ENCODE measurements around the gene OR51G2. TPM values are rescaled to one million over a fixed set of nuclear protein-coding genes. Genes with fewer than 3 reads are reported as not detected.

OR51G2 gene
- total RNA-seq, 2 donors from 2014 or later = not detected

DNA sequence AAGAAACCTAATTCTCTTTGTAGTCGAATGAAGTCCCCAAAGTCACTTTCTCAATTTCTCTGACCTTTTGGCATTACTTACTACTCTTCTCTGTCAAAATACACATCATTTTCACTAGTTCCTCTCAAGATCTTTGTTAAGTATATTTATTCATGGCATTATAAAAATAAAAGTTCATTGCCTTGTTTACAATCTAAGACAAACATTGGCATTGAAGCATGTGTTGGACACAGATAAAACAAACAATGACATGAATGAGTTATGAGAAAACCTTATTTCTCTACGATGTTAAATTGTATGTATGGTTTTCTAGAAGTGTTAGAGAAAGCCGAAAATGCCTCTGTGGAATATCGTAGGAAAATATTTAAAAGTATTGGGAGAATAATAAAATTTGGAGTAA, 13.6 kb upstream of the OR51G2 start:
- Histone ChIP-seq H3K4me3 (ENCODE audit: low read length) (no peak overlapping the region), H3K27me3 (ENCODE audit: control insufficient read depth, insufficient read depth, low read length, poor library complexity, severe bottlenecking) (peaks cover 5% of the 10 kb centered on the region), H3K36me3 (ENCODE audit: control insufficient read depth, insufficient read depth, low read length) (no peaks in the 10 kb centered on the region), H3K4me1 (ENCODE audit: control insufficient read depth, insufficient read depth, low read length) (no peaks in the 10 kb centered on the region), H3K9ac (ENCODE audit: extremely low read depth, low read length, poor library complexity, severe bottlenecking) (no peak overlapping the region), H3K9me3 (ENCODE audit: control insufficient read depth, low read length) (no peaks in the 10 kb centered on the region), H3K27ac (ENCODE audit: low read depth, low read length) (no peak overlapping the region)
- Mint-ChIP-seq H3K9me3 (no peaks in the 10 kb centered on the region), H3K27me3 (ENCODE audit: insufficient read depth) (peaks cover 1% of the 10 kb centered on the region), H3K27ac (no peak overlapping the region), H3K36me3 (ENCODE audit: low read depth) (no peaks in the 10 kb centered on the region), H3K4me1 (no peaks in the 10 kb centered on the region), H3K4me3 (no peak overlapping the region)
- no peak for DNase-seq
- TF ChIP-seq, protein P1, sequence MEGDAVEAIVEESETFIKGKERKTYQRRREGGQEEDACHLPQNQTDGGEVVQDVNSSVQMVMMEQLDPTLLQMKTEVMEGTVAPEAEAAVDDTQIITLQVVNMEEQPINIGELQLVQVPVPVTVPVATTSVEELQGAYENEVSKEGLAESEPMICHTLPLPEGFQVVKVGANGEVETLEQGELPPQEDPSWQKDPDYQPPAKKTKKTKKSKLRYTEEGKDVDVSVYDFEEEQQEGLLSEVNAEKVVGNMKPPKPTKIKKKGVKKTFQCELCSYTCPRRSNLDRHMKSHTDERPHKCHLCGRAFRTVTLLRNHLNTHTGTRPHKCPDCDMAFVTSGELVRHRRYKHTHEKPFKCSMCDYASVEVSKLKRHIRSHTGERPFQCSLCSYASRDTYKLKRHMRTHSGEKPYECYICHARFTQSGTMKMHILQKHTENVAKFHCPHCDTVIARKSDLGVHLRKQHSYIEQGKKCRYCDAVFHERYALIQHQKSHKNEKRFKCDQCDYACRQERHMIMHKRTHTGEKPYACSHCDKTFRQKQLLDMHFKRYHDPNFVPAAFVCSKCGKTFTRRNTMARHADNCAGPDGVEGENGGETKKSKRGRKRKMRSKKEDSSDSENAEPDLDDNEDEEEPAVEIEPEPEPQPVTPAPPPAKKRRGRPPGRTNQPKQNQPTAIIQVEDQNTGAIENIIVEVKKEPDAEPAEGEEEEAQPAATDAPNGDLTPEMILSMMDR (conservative IDR thresholded peaks at IDR 0.05) = no peak
- 93 to 100% methylated on average over 4 of the region's 4 CpGs for WGBS, 2 experiments (ENCODE audit: insufficient coverage in 1 of 2, insufficient read length in 1 of 2)

DNA sequence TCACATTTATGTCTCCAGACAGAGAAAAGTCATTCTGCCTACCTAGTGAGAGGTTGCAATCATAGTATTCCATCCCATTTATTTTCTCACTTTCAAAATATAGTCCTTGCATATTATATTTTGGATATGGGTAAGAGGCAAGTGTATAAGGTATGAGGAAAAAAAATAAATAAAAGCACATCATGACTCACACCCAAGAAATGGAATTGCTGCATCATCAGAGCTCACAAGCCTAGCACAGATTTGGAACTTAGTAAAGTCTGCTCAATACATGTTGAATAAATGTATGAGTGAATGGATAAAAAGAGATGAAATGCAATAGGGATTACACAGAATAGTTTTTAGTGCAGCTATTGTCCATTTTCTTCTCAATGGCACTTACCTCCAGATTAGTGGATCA, 7.5 kb upstream of the OR51G2 start:
- Histone ChIP-seq H3K27me3 (ENCODE audit: control insufficient read depth, insufficient read depth, low read length, poor library complexity, severe bottlenecking) (no peaks in the 10 kb centered on the region), H3K4me1 (ENCODE audit: control insufficient read depth, insufficient read depth, low read length) (no peaks in the 10 kb centered on the region), H3K27ac (ENCODE audit: low read depth, low read length) (no peak overlapping the region), H3K4me3 (ENCODE audit: low read length) (no peak overlapping the region), H3K9ac (ENCODE audit: extremely low read depth, low read length, poor library complexity, severe bottlenecking) (no peak overlapping the region), H3K36me3 (ENCODE audit: control insufficient read depth, insufficient read depth, low read length) (no peaks in the 10 kb centered on the region), H3K9me3 (ENCODE audit: control insufficient read depth, low read length) (no peaks in the 10 kb centered on the region)
- H3K36me3 Mint-ChIP-seq (ENCODE audit: low read depth) = no peaks in the 10 kb centered on the region
- TF ChIP-seq, protein P1 (conservative IDR thresholded peaks at IDR 0.05) = no peak
- no peak overlapping the region for H3K27ac Mint-ChIP-seq
- no peak for DNase-seq
- H3K27me3 Mint-ChIP-seq (ENCODE audit: insufficient read depth) = peaks cover 13% of the 10 kb centered on the region
- no peak overlapping the region for H3K4me3 Mint-ChIP-seq
- H3K9me3 Mint-ChIP-seq = no peaks in the 10 kb centered on the region
- H3K4me1 Mint-ChIP-seq = no peaks in the 10 kb centered on the region

DNA sequence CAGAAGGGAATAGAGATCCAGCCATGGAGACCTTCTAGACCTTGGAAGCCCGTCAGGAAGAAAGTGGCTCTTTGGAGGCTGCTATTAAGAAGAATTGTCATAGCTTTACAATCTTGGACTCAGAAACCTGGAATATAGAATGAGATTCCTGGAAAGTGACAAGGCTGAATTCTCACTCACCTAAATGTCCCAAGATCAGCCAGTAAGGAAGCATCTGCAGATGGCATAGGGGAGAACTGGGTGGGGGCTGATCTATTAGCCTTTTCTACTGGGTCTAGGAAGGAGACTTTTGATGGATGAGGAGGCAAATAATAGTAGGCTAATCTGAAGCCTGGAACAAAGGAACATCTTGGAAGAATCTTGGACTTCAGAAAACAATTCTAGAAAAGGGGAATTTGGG, 5.1 kb upstream of the OR51G2 start, which contains the start of gene OR51G1:
TSS of gene OR51G1 (minus strand) at position 101 of the 400 bp plus-strand sequence. CDS start at position 101, 0 bp downstream.
- no peak for DNase-seq
- H3K4me3 ChIP-seq (ENCODE audit: low read length) = no peak within 1 kb of the TSS
- no peaks in the 10 kb centered on the region for H3K4me1 ChIP-seq (ENCODE audit: control insufficient read depth, insufficient read depth, low read length)
- peaks cover 13% of the 10 kb centered on the region for H3K27me3 Mint-ChIP-seq (ENCODE audit: insufficient read depth)
- no peaks in the 10 kb centered on the region for H3K36me3 ChIP-seq (ENCODE audit: control insufficient read depth, insufficient read depth, low read length)
- H3K27ac Mint-ChIP-seq = no peak within 1 kb of the TSS
- 63 to 84% methylated on average over 1 of the region's 1 CpG for WGBS, 2 experiments (ENCODE audit: insufficient coverage in 1 of 2, insufficient read length in 1 of 2)
- no peaks in the 10 kb centered on the region for H3K9me3 ChIP-seq (ENCODE audit: control insufficient read depth, low read length)
- no peaks in the 10 kb centered on the region for H3K36me3 Mint-ChIP-seq (ENCODE audit: low read depth)
- TF ChIP-seq, protein P1 (conservative IDR thresholded peaks at IDR 0.05) = no peak
- no peaks in the 10 kb centered on the region for H3K4me1 Mint-ChIP-seq
- H3K27me3 ChIP-seq (ENCODE audit: control insufficient read depth, insufficient read depth, low read length, poor library complexity, severe bottlenecking) = no peaks in the 10 kb centered on the region
- H3K27ac ChIP-seq (ENCODE audit: low read depth, low read length) = no peak within 1 kb of the TSS
- no peaks in the 10 kb centered on the region for H3K9me3 Mint-ChIP-seq
- no peak within 1 kb of the TSS for H3K9ac ChIP-seq (ENCODE audit: extremely low read depth, low read length, poor library complexity, severe bottlenecking)
- no peak within 1 kb of the TSS for H3K4me3 Mint-ChIP-seq

Data from endodermal cell (in vitro differentiated cells).